Spleen (tissue), 11 donors: Measurements from ENCODE around the gene PDIA6. TPM values are rescaled to one million over a fixed set of nuclear protein-coding genes. Genes with fewer than 3 reads are reported as not detected.
"Not testable (repeated sequence)": the region's sequence is repeated elsewhere in the genome, so short reads cannot be mapped to it uniquely, and the experiment has no call there.

Experiments
- DNase-seq: peaks from one replicate; pipeline ENCODE4 v3.0.0-alpha.2; 2020
- H3K27ac ChIP-seq, 8 donors: fragments of 200-600 bp; sonication (generic) in 7 of 8; 1 replicate in 4 of 8; 2 replicates in 4 of 8; pipeline versions ENCODE4 v1.5.0 to v1.8.0; 2016 to 2021; ENCODE audit warnings: inconsistent platforms in 4 of 8, mild to moderate bottlenecking in 4 of 8, moderate library complexity in 1 of 8
- H3K27me3 ChIP-seq, 7 donors: fragments of 200-600 bp; sonication (generic) in 6 of 7; replicated peaks in 1 of 7; 1 replicate in 4 of 7; 2 replicates in 3 of 7; pipeline versions ENCODE4 v1.5.0 to v1.8.0; 2016 to 2021; ENCODE audit warnings: inconsistent platforms in 3 of 7, mild to moderate bottlenecking in 1 of 7
- H3K36me3 ChIP-seq, 6 donors: fragments of 200-600 bp; sonication (generic) in 5 of 6; 1 replicate in 4 of 6; 2 replicates in 2 of 6; pipeline versions ENCODE4 v1.5.0 to v1.8.0; 2016 to 2021; ENCODE audit warnings: inconsistent platforms in 2 of 6
- H3K4me1 ChIP-seq, 6 donors: fragments of 200-600 bp; sonication (generic) in 5 of 6; 1 replicate in 3 of 6; 2 replicates in 3 of 6; pipeline versions ENCODE4 v1.5.0 to v1.8.0; 2016 to 2021; ENCODE audit warnings: inconsistent platforms in 3 of 6
- H3K4me3 ChIP-seq, 8 donors: fragments of 200-600 bp; sonication (generic) in 7 of 8; 1 replicate in 4 of 8; 2 replicates in 4 of 8; pipeline versions ENCODE4 v1.5.0 to v1.8.0; 2016 to 2021; ENCODE audit warnings: inconsistent platforms in 4 of 8, mild to moderate bottlenecking in 4 of 8, moderate library complexity in 2 of 8
- H3K9me3 ChIP-seq, 8 donors: fragments of 200-600 bp; sonication (generic) in 7 of 8; 1 replicate in 4 of 8; 2 replicates in 4 of 8; pipeline versions ENCODE4 v1.5.0 to v1.8.0; 2016 to 2021; ENCODE audit warnings: inconsistent platforms in 4 of 8
- CTCF ChIP-seq, 11 experiments: fragments of 200-600 bp in 7 of 11; fragments of 450-650 bp in 4 of 11; sonication (generic) in 4 of 11; IDR thresholded peaks in 8 of 11; conservative IDR thresholded peaks in 3 of 11; 1 replicate in 7 of 11; 2 replicates in 4 of 11; pipeline versions ENCODE4 v1.4.0 to v1.8.0; 2016 to 2021; ENCODE audit warnings: antibody characterized with exemption in 11 of 11, inconsistent platforms in 4 of 11, mild to moderate bottlenecking in 1 of 11
- POLR2A ChIP-seq, 3 donors: fragments of 450-650 bp; IDR thresholded peaks; one replicate each; pipeline ENCODE4 v1.5.1; 2017; ENCODE audit warnings: antibody characterized with exemption in 3 of 3, mild to moderate bottlenecking in 1 of 3
- POLR2AphosphoS5 ChIP-seq, 3 donors: sonication (generic); formaldehyde crosslinking; IDR thresholded peaks; one replicate each; pipeline ENCODE4 v1.5.1; 2017; ENCODE audit warnings: antibody characterized with exemption in 3 of 3
- WGBS, 5 donors: extraction: QIAGEN DNeasy Blood & Tissue Kit in 3 of 5; methylation state at CpG; one replicate each; pipeline versions ENCODE4 v1.1.5 to v1.1.7; 2013 to 2018; 5-methylcytosine and 5-hydroxymethylcytosine counted together
- intact Hi-C: fragments of 100-400 bp; cut with DNase I; formaldehyde crosslinking; loops from one replicate; pipeline ENCODE4 v1.15.0; 2023; ENCODE audit warnings: low total_unique reads
- polyA plus RNA-seq, 3 donors: library from polyadenylated mRNA; stranded (reverse); fragments of 200-250 nt; gene quantifications; one replicate each; pipeline ENCODE4 v1.2.1, GENCODE V29; 2013
- total RNA-seq, 7 donors: library from RNA; depleted of rRNA in 3 of 7; stranded (reverse); fragments of >200 nt in 3 of 7; fragmentation: NEBNext Ultra II Directional in 4 of 7; extraction: Animal tissue kit (Norgen Biotek cat#: 25700) in 4 of 7; gene quantifications; one replicate each; pipeline versions ENCODE4 v1.1.0 to v1.2.1, GENCODE V29; 2016 to 2021
- donor health status: healthy with polysubstance abuse.
- donor health status: DM: no; HTN: no; CAD: no; lungs with moderate emphysema.
- donor health status: DM: no; HTN: no; CAD: no.
- donor health status: Bipolar disorder and iron deficiency.
- donor health status: healthy.
- donor health status: DM: no; HTN: no; CAD: no.
- donor health status: DM: yes; HTN: yes; CAD: no.

PDIA6 gene
- total and polyA plus RNA-seq, 10 donors, result 29.7 to 164 (median 115) TPM

- no peaks in the 10 kb centered on the region for H3K27me3 ChIP-seq
- intact Hi-C loops, result no loop called here
- no peaks in the 10 kb centered on the region for H3K36me3 ChIP-seq
- no peaks in the 10 kb centered on the region for H3K9me3 ChIP-seq
- H3K4me1 ChIP-seq, result peaks cover 25 to 48% (median 32%) of the 10 kb centered on the region in 6 donors
- WGBS, 5 donors, result 62 to 81% (median 79%) methylated on average over 14 to 16 of the region's 16 CpGs
- no peak overlapping the region for H3K4me3 ChIP-seq
- peak; percentile 74 for DNase-seq
- no peak for TF ChIP-seq POLR2AphosphoS5 (IDR thresholded peaks at IDR 0.05)
- H3K27ac ChIP-seq, result peak overlapping the region in 6 of 8 donors; percentile 0 to 62 (median 30)
Observed at GRCh38 chr2:10814571-10815331, 2.2 kb upstream of the PDIA6 start.

GRCh38 chr2:10814142-10814541, 1.6 kb upstream of the PDIA6 start:
- H3K4me3 ChIP-seq, result no peak overlapping the region
- peaks cover 28 to 54% (median 37%) of the 10 kb centered on the region in 6 donors for H3K4me1 ChIP-seq
- H3K36me3 ChIP-seq, result peaks cover 0 to 1% (median 0%) of the 10 kb centered on the region in 6 donors
- DNase-seq, result peak; percentile 69
- intact Hi-C loops, result no loop called here
- 64 to 74% (median 69%) methylated on average over 9 to 10 of the region's 10 CpGs for WGBS, 5 donors
- TF ChIP-seq POLR2A (IDR thresholded peaks at IDR 0.05) (no peak), CTCF (IDR thresholded peaks at IDR 0.05 in 8 of 11, conservative IDR thresholded peaks at IDR 0.05 in 3 of 11) (no peak), POLR2AphosphoS5 (IDR thresholded peaks at IDR 0.05) (no peak)
- no peaks in the 10 kb centered on the region for H3K27me3 ChIP-seq
- H3K9me3 ChIP-seq, result no peaks in the 10 kb centered on the region
- H3K27ac ChIP-seq, result peak overlapping the region in 6 of 8 donors; percentile 0 to 62 (median 30)

DNA sequence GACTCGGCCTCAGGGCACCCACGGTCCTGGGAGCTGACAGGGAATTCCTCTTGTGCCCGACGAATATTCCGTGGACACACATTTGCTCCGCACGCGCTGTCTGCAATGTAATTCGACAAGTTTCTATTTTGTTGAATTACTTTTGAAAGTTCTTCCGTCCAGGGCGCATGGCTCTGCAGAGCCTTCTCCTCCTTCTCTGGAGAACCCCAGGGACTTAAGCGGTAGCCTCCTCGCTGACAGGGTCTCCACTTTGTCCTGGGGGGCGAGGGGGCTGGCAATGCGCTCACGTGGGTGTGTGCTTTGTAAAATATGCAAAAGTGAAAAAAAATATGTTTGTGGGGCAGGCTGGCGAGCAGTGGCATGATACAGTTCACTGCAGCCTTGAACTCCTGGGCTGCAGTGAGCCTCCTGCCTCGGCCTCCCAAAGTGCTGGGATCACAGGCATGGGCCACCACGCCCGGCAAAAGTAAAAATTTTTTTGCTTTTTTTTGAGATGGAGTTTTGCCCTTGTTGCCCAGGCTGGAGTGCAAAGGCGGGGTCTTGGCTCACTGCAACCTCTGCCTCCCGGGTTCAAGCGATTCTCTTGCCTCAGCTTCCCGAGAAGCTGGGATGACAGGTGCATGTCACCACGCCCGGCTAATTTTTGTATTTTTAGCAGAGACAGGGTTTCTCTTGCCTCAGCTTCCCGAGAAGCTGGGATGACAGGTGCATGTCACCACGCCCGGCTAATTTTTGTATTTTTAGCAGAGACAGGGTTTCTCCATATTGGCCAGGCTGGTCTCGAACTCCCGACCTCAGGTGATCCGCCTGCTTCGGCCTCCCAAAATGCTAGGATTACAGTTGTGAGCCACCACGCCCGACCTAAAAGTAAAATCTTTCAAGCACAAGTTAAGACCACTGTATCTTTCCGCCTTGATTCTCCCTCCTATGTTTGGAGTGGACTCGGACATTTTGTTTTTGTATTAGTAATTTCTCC, 866 bp upstream of the PDIA6 start:
- WGBS, 5 donors, result 50 to 57% (median 54%) methylated on average over 35 to 37 of the region's 37 CpGs
- intact Hi-C loops, H3K27me3 ChIP-seq, H3K36me3 ChIP-seq, H3K9me3 ChIP-seq: not testable (repeated sequence)
- DNase-seq, result peak; percentile 59
- Histone ChIP-seq H3K4me1 (peaks cover 31 to 61% (median 44%) of the 10 kb centered on the region in 6 donors), H3K27ac (peak overlapping the region; percentile 86 to 98 (median 95)), H3K4me3 (peak overlapping the region; percentile 74 to 97 (median 88))

GRCh38 chr2:10811517-10811916, 1.1 kb downstream of the PDIA6 start:
- WGBS, 5 donors, result 10 to 18% (median 16%) methylated on average over 12 to 14 of the region's 14 CpGs
- TF ChIP-seq POLR2AphosphoS5 (IDR thresholded peaks at IDR 0.05), result no peak
- TF ChIP-seq CTCF (IDR thresholded peaks at IDR 0.05 in 8 of 11, conservative IDR thresholded peaks at IDR 0.05 in 3 of 11), result no peak
- TF ChIP-seq POLR2A (IDR thresholded peaks at IDR 0.05), result no peak
- H3K27ac ChIP-seq, result peak overlapping the region; percentile 86 to 98 (median 95)
- H3K36me3 ChIP-seq, result peaks cover 0 to 12% (median 0%) of the 10 kb centered on the region in 6 donors
- peak overlapping the region; percentile 74 to 97 (median 88) for H3K4me3 ChIP-seq
- DNase-seq, result peak; percentile 75
- H3K4me1 ChIP-seq, result peaks cover 47 to 81% (median 61%) of the 10 kb centered on the region in 6 donors
- no peaks in the 10 kb centered on the region for H3K27me3 ChIP-seq
- H3K9me3 ChIP-seq, result no peaks in the 10 kb centered on the region
- intact Hi-C loops, result no loop called here
